Stimulated activated CD4-positive, alpha-beta T cell treated with anti-CD3 and anti-CD28 coated beads, Interleukin-12 subunit alpha, Interleukin-12 subunit beta, amount 100 ng/mL, for 48 hours (primary cell): ENCODE results near the gene MRPL49.
"Not testable (repeated sequence)": the region's sequence is repeated elsewhere in the genome, so short reads cannot be mapped to it uniquely, and the experiment has no call there.

Experiments used
- DNase-seq, 3 donors: peaks; one replicate each; pipeline ENCODE4 v3.0.0-alpha.2; 2020; ENCODE audit warnings: low read depth in 2 of 3, low spot score in 1 of 3

Gene MRPL49

DNA sequence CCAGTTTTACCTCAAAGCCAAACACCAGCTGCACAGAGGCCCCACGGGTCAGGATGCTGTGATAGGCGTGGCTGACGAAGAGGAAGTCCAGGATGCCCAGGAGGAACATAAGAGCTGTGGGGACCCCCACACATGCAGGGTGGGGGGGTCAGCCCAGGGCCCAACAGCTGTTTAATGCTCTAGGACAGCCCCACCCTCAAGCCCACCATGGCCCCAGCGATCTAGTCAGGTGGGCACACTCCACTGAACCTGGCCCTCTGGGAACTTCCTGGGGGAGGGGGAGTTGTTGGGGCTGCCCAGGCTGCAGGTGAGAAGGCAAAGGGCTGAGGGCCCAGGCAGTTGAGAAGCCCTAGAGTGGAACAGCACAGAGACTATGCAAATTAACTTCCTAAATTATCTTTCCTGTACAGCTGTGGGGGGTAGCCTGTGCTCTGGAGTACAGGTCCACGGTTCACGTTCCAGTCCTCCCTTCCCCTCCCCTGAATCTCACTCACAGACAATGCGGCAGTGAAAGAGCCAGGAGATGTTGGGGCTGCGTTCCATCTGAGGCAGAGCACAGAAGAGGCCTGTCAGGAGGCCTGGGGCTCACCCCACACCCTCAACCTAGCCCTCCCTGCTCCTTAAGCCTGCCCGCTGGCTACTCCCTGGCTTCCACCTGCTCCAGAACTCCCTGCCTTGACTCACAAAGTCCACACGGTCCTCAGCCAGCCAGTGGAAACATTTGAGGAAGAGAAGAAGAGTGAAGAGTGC lies 10.3 kb downstream of the MRPL49 start:
- no peak for DNase-seq

GRCh38 chr11:65132988-65133700 lies 11.0 kb downstream of the MRPL49 start:
- peak in 1 of 3 donors; percentile 61 for DNase-seq

- no peak for DNase-seq
Measured at GRCh38 chr11:65133724-65134123, 11.6 kb downstream of the MRPL49 start.

DNA sequence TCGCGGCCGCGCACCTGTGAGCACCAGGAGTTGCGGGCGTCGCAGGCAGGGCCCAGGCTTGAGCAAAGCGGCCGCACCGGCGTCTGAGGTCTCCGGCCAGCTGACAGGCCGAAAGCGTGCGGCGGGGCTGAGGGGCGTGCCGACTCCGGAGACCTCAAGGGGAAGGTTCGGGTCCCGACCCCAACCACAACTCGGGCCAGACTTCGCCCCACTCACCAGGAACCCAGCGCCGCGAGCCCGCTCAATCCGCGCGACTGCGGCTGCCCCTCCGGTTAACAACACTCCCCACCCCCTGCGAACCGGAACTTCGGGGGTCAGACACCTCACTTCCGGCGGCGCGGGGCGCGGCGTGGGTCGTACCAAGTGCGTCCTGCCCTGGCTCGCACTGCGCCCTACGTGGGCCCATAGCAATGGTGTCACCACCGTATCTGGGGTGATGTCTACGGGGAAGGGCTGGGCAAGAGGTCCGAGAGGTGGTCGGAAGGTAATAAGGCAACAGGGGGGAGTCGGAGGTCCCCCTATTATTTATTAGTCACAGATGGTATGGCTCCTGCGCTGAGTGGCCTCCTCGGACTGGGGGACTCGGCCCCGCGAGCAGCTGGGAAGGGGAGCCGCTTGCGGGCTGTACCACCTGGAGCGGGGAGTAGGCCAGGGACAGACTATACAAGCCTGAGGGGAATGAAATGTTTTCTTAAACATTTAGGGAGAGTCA lies 12.3 kb downstream of the MRPL49 start, which contains the start of gene SYVN1:
Gene SYVN1, minus strand, starts transcription at position 280 of the 712 bp plus-strand sequence. CDS start 918 bp downstream, outside the sequence.
- peak; percentile 82 to 90 (median 84) for DNase-seq

DNA sequence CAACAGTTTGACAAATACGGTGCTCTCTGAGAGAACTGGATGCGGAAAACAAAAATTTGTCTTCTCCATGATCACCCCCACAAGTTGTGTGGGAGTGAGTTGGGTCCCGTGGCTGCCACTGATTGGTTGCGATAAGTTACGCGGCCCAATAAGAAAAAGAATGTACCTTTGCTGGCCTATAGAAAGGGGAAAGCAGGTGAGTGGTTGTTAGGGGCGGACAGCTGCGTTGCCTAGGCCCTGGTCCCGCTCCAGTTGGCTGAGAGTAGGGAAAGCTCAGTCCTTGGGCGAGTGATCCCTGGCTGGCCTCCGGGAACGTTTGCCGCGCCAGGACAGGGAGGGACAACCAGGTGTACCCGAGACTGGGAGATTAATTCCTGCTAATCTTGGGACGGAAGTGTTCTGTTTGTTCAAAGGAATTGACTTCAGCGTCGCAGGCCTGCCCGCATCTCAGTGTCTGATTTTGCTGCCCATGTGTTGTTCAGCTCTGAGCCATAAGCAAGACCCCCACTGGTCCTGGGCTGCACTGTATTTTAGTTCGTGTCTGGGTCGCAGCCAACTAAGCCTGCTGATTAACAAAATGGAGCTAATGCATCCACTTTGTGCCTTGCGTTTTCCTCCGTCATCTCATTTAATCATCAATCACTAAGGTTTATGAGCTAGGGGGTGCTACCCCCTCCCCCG lies 13.0 kb downstream of the MRPL49 start:
- DNase-seq: peak; percentile 74 to 79 (median 74)

DNA sequence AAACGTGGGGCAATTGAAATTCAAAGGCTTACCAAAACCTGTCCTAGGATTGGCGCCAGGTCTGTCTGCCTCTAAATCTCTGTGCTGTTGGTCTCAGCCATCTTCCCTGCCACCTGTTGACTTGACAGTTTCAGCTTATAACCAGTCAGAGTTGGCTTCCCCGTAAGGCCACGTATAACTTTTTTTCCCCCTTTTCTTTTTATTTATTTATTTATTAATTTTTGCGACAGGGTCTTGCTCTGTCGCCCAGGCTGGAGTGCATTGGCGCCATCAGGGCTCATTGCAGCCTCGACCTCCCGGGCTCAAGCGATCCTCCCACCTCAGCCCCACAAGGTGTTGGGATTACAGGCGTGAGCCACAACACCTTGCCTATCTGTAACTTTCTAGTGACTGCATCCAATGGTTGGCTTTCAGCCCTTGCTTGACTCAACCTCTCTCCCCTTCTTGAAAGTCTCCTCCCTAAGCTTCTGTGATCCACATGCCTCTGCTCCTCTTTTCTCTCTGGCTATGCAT lies 13.6 kb downstream of the MRPL49 start:
- DNase-seq: no peak

GRCh38 chr11:65136515-65137096 lies 14.5 kb downstream of the MRPL49 start:
- no peak for DNase-seq

- DNase-seq: no peak
Measured at GRCh38 chr11:65141896-65142494, 19.9 kb downstream of the MRPL49 start.

DNA sequence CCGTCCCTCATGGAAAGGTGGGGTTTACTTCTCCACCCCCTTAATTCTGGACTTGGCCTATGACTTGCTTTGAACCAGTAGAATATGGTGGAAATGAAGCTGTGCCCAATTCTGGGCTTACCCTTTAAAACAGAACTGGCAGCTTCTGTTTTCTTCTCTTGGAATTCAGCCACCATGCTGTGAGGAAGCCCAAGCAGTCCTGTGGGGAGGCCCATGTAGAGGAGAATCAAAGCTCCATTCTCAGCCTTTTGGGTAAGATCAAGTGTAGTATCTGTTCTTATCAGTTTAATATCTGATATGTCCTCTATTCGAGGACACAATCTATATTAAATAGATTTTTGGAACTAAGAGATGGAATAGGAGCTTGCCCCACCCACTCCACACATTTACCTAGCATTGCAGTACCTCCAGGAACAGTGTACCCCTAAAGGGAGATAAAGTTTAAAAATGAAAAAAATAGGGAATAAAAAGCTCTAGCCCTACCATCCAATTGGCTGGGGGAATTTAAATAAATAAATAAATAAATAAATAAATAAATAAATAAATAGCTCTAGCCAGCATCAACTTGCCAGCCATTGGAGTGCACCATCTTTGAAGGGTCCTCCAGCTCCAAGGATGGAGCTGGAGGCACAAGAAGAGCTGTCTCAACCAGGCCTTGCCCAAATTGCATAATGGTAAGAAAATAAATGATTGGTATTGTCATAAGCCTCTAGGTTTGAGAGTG lies 25.4 kb downstream of the MRPL49 start:
- no peak for DNase-seq

- no peak for DNase-seq
Measured at GRCh38 chr11:65148657-65149056, 26.5 kb downstream of the MRPL49 start.

DNA sequence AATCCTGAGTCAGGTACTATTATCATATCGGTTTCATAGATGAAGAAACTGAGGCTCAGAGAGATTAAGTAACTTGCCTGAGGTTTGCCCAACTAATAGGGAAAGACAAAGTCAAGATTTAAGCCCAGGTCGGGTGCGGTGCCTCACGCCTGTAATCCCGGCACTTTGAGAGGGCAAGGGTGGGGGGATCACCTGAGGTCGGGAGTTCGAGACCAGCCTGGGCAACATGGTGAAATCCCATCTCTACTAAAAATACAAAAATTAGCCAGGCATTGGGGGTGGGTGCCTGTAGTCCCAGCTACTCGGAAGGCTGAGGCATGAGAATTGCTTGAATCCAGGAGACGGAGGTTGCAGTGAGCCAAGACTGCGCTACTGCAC lies 28.0 kb downstream of the MRPL49 start:
- not testable (repeated sequence) for DNase-seq

GRCh38 chr11:65150509-65151299 lies 28.6 kb downstream of the MRPL49 start:
- DNase-seq: peak in 2 of 3 donors; percentile 14 to 39

- DNase-seq: no peak
Measured at GRCh38 chr11:65151331-65151899, 29.3 kb downstream of the MRPL49 start.

DNA sequence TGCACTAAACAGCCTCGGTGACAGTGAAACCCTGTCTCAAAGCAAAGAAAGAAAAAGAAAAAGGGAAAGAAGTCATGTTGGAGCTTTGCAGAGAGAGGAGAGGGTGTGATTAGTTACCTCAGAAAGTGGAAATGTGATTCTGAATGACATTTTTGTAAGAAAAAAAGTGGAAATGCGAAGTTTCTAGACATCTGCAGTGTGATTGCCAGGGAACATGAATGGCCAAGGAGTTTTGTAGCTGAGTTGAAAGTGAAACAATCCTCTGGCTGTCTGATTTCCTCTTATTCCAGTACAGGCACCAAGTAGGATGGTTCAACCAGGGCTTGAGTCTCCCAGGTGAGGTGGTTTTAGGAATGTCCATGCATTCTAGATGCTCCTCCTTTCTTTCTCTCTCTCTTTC lies 30.0 kb downstream of the MRPL49 start:
- no peak for DNase-seq

GRCh38 chr11:65156256-65156655 lies 34.1 kb downstream of the MRPL49 start:
- no peak for DNase-seq

- DNase-seq: no peak
Measured at GRCh38 chr11:65156926-65157325, 34.8 kb downstream of the MRPL49 start.

DNA sequence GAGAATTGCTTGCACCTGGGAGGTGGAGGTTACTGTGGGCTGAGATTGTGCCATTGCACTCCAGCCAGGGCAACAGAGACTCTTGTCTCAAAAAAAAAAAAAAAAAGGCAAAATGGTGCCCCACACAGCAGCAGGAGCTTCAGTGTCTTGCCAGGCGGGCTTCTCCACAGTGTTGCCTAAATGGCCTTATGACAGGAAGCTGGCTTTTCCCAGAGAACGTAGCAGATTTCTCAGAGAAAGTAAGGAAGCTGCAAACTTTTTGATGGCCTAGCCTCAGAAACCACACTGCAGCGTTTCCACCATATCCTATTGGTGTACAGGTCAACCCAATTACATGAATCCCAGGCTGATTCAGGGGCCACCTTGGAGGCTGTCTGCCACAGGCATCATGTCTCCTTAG lies 35.2 kb downstream of the MRPL49 start:
- no peak for DNase-seq

DNA sequence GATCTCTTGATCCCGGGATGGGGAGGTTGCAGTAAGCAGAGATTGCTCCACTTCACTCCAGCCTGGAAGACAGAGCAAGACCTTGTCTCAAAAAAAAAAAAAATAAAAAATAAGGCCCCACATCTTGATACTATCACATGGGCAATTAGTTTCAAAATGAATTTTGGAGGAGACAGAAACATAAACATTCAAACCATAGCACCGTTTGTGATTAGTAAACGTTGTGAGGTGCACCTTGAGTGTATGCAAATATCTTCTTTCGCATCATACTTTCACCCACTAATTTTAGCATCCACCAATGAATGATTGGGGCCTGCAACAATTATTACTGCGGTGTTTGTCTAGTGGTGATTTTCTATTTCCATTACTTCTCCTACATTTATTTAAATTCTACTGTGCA lies 36.9 kb downstream of the MRPL49 start:
- DNase-seq: no peak
